UCSD-AML1 (cell line): Measurements from ENCODE around the gene IFNA1.
"Not testable (repeated sequence)": the region's sequence is repeated elsewhere in the genome, so short reads cannot be mapped to it uniquely, and the experiment has no call there.

Experiments
- DNase-seq: peaks from one replicate; lab custom pipeline; 2025; ENCODE audit not compliant: unreplicated experiment; lab: John Stamatoyannopoulos, UW

IFNA1 gene

DNA sequence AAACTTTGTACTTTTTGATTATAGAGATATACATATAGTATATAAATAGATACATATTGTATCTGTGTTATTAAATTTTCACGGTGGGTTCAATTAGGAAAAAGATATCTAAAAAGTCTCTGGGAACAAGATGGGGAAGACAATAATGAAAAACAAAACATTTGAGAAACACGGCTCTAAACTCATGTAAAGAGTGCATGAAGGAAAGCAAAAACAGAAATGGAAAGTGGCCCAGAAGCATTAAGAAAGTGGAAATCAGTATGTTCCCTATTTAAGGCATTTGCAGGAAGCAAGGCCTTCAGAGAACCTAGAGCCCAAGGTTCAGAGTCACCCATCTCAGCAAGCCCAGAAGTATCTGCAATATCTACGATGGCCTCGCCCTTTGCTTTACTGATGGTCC lies at the start of gene IFNA1:
TSS of gene IFNA1 (plus strand) at position 301 of the 400 bp plus-strand sequence. CDS start at position 370, 69 bp downstream.
- no peak for DNase-seq

DNA sequence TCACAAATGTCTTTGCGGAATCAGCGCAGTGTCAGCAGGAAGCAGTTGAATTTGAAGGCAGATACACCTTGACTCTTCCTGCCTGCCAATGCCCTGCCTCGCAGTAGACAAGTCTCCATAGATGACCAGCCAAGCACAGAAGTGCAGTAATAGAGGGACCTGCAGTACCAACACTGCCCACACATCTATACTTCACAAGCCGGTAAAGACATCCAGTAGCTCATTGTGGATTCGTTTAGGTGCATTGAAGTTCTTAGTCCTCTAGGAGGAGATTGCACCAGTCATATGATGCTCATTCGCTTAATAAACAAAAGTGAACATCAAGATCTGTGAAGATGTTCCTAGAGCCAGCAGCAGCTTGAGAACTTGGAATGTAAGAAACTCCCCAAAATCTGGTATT lies 48.0 kb upstream of the IFNA1 start:
- peak; percentile 15 for DNase-seq

GRCh38 chr9:21395778-21396717 lies 44.2 kb upstream of the IFNA1 start:
- peak; percentile 48 for DNase-seq

DNA sequence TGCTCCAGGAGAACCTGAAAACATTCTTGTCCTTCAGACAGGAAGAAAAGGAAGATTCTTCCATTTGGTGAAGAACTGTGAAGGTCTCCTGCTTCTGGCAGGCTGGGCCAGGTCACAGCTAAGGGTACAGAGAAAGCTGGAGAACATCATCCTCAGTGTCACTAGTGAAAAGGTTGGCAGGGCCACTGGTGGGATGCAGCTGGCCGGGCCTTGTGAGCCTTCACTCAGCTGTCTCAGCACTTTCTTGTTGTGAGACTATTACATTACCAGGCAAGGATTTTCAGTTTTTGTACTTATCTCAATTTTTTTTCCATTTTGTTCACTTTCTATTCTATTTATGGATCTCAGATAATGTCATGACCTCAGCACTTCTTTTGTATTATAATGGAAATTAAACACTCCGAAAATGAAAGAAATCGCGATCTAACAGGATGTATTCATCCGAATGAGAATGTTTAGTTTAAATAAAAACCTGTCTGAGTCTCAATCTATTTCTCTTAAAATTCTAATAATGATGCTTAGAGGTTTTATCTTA lies 41.2 kb upstream of the IFNA1 start:
- DNase-seq: no peak

DNA sequence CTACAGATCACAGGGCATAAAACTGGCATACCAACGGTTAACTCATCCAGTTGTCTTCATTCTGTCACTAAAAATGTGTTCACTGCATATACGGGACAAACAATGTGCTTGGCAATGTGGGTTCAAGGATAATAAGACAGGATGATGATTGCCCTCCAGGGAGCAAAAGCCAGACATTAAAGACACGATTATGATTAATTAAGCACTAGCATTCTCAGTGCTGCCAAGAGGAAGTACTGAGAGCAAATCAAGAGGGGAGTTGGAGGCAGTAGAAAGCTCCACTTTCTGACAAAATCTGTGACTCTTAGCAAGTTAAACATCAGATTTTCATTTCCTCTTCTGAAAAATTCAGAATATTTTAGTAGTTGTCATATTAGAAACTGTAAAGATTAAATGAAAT lies 40.3 kb upstream of the IFNA1 start:
- no peak for DNase-seq

DNA sequence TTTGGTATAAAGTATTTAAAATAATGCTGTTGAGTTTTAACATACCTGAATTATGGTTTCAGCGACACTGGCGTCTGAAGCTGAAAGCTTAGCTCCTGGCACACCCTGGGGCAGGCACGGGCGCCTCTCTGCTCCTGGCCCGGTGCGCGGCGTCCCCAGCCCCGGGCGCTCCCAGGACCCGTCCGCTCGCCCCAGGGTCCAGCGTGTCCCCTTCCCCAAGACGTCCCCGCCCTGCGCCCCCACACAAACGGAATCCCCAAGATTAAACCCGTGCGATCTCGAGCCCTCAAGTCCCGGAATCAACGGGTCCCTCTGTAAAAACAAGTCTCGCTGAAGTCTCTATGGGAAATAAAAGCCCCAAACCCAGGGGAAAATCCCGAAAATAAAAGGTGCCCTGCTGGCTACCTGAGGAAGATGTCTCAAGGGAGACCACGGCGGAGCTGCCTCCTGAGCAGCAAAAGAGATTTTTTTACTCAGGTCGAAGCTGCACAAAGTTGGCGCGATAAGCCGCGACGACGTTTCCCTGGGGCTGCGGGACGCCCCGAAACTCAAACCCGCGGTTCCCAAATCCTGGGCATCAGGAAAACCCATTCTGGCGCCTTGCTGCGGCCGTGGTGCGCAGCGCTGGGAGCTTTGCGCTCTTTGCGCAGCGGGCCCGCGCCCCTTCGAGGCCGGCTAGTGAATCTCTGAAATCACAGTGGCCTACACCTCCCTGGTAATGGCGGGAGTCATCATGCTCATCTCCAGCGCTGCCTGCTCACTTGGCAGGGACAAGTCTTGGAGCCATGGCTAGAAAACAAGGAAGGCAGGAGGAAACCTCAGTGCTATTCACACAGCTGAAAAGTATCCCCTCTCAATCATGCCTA lies 37.6 kb upstream of the IFNA1 start:
- no peak for DNase-seq

- DNase-seq: no peak
These were observed 36.1 kb upstream of the IFNA1 start for GRCh38 chr9:21404146-21404545.

DNA sequence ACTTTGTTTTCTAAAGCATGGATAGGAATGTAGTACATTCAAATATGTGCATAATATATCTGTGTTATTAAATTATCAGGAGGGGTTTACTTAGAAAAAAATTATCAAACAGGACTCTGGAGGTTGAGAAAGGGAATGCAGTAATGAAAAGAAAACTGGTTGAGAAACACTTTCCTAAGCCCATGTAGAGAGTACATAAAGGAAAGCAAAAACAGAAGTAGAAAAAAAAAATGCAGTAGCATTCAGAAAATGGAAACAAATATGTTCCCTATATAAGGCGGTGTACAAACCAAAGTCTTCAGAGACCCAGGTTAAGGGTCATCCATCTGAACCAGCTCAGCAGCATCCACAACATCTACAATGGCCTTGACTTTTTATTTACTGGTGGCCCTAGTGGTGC lies 31.4 kb upstream of the IFNA1 start, which contains the start of gene IFNA8:
TSS of gene IFNA8 (plus strand) at position 301 of the 400 bp plus-strand sequence. CDS start at position 361, 60 bp downstream.
- no peak for DNase-seq

DNA sequence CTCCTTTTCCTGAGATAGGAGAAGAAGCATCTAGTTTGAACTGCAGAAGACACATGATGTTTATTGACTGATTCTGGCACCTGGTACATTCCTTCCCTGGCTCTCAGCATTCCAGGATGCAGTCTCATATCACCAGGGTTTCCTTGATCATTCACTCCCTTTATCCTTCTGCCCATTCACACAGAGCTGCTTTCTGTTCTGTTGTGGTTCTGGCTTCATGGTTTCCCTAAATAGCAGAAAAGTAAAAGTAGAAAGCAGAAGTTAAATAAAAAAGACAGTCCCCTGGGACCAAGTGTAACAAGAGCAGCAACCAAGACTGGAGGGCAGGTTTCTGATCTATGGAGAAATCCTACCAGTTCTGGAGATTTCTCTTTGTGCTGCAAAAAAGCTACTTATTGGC lies 28.1 kb upstream of the IFNA1 start:
- no peak for DNase-seq

GRCh38 chr9:21413151-21413550 lies 27.1 kb upstream of the IFNA1 start:
- no peak for DNase-seq

DNA sequence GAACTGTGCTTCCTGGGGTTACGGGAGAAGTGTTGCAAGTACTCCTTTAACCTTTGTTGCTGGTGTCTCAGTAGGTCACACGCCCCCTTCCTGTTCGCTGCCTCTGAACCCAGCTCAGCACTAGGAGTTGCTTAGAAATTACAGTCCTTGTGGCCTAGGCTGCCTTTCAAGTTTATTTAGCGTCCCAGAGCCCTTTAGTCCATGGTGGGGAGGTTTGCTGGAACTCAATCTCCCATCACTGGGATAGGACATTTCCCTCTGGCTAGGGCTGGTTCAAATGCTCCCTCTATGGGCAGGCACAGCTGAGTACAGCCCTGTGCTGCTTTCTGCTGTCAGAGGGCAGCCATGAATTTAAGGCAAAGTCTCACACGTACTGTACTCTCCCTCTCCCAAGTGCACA lies 26.6 kb upstream of the IFNA1 start:
- DNase-seq: peak; percentile 25

DNA sequence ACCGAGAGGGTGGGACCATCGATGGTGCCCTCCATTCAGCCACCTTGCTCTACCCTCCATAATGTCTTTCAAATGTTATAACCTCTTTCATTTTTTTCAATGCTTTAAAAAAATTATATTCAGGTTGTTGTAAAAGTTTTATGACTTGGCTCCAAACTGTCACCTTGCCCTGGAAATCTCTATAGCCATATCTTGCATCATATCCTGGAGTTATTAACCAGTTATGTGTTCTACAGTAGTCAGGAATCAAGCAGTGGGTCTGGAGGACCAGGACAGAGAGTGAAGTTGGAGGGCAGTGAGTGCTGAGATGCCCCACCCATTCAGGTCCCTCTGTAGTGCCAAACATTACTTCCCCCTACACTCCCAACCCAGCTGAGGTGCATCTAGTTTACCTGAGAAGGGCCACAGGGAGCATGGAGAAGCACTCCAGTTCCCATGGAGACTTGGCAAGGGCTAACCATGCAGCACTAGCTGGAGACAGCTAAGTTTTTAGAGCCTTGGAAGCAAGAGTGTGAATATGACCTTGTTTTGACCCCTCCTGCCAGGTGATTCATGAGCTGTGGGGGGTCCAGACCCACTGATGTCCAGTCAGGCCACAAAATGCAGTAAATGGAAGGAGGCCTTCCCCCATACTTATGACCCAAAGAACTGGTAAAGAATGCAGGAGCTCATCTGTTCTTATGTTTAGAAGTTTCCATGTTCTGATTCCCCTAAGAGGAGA lies 25.9 kb upstream of the IFNA1 start:
- DNase-seq: no peak

GRCh38 chr9:21415493-21416267 lies 24.6 kb upstream of the IFNA1 start:
- no peak for DNase-seq

GRCh38 chr9:21428235-21428634 lies 12.0 kb upstream of the IFNA1 start:
- DNase-seq: no peak

DNA sequence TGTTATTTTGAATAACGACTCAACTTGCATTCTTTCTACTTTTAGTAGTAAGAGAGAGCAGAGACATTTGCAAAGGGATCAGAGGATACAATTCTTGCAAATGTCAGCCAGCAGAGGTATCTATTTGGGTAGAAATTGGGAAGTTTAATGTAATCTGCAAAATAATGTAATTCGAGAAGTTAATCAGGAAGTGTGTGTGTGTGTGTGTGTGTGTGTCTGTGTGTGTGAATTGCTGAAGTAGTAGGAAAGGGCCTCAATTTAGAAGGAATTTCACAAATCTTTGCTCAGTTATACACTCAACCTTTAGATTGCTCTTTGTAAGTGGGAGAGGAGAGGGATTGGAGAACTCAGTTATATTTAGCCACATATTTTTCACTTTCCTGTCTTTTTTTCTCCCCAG lies 11.0 kb upstream of the IFNA1 start:
- no peak for DNase-seq

- DNase-seq: no peak
These were observed 7.4 kb upstream of the IFNA1 start for GRCh38 chr9:21432672-21433425.

GRCh38 chr9:21434202-21435014 lies 5.8 kb upstream of the IFNA1 start:
- DNase-seq: no peak

DNA sequence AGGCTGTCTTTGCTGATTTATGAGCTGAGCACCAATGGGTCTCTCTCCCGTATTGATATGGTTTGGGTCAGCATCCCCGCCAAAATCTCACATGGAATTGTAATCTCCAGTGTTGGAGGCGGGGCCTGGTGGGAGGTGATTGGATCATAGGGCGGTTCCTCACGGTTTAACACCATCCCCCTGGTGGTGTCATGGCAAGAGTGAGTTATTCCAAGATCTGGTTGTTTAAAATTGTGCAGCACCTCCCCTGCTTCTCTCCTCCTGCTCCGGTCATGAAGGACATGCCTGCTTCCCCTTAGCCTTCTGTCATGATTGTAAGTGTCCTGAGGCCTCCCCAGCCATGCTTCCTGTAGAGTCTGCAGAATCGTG lies 5.2 kb upstream of the IFNA1 start:
- not testable (repeated sequence) for DNase-seq
